Liver (tissue), 9 donors: ENCODE results near the gene DOCK2. TPM values are rescaled to one million over a fixed set of nuclear protein-coding genes. Genes with fewer than 3 reads are reported as not detected.

Experiments used
- DNase-seq: peaks from one replicate; pipeline ENCODE4 v3.0.0-alpha.2; 2017; ENCODE audit warnings: low spot score
- H3K27ac ChIP-seq, 2 donors: one replicate each; pipeline ENCODE4 v1.7.0; 2013; ENCODE audit warnings: inconsistent platforms in 2 of 2, low read length in 2 of 2, control low read depth in 1 of 2, low read depth in 1 of 2, mild to moderate bottlenecking in 1 of 2
- H3K27me3 ChIP-seq, 4 donors: one replicate each; pipeline versions ENCODE4 v1.6.1 to v1.7.0; 2013; ENCODE audit warnings: low read length in 3 of 4, inconsistent platforms in 1 of 4, mild to moderate bottlenecking in 1 of 4, moderate library complexity in 1 of 4; ENCODE audit not compliant: control insufficient read depth in 4 of 4, insufficient read depth in 4 of 4
- H3K36me3 ChIP-seq, 4 donors: one replicate each; pipeline versions ENCODE4 v1.6.1 to v1.7.0; 2013; ENCODE audit warnings: low read length in 3 of 4, mild to moderate bottlenecking in 3 of 4, low read depth in 1 of 4, moderate library complexity in 1 of 4; ENCODE audit not compliant: control insufficient read depth in 4 of 4, insufficient read depth in 3 of 4
- H3K4me1 ChIP-seq, 4 donors: one replicate each; pipeline versions ENCODE4 v1.6.1 to v1.7.0; 2013; ENCODE audit warnings: low read length in 3 of 4, mild to moderate bottlenecking in 3 of 4, moderate library complexity in 1 of 4; ENCODE audit not compliant: control insufficient read depth in 4 of 4, insufficient read depth in 4 of 4
- H3K4me3 ChIP-seq, 3 donors: one replicate each; pipeline versions ENCODE4 v1.6.1 to v1.7.0; 2013; ENCODE audit warnings: low read length in 3 of 3, control low read depth in 1 of 3, low read depth in 1 of 3, mild to moderate bottlenecking in 1 of 3
- H3K9ac ChIP-seq, 2 donors: one replicate each; pipeline ENCODE4 v1.7.0; 2013; ENCODE audit warnings: low read length in 2 of 2, mild to moderate bottlenecking in 2 of 2, moderate library complexity in 2 of 2, control low read depth in 1 of 2, low read depth in 1 of 2
- H3K9me3 ChIP-seq, 4 donors: one replicate each; pipeline versions ENCODE4 v1.6.1 to v1.7.0; 2013; ENCODE audit warnings: low read length in 3 of 4; ENCODE audit not compliant: control insufficient read depth in 4 of 4
- FOXA2 ChIP-seq: IDR thresholded peaks from 2 replicates; pipeline ENCODE4 v1.6.1; 2016; ENCODE audit warnings: antibody characterized with exemption
- GABPA ChIP-seq, 2 donors: IDR thresholded peaks in 1 of 2; conservative IDR thresholded peaks in 1 of 2; 2 replicates each; pipeline ENCODE4 v1.6.1; 2016; ENCODE audit warnings: antibody characterized with exemption in 2 of 2, mild to moderate bottlenecking in 1 of 2, moderate library complexity in 1 of 2
- HNF4G ChIP-seq: IDR thresholded peaks from 2 replicates; pipeline ENCODE4 v1.6.1; 2016; ENCODE audit warnings: antibody characterized with exemption
- RAD21 ChIP-seq, 2 donors: IDR thresholded peaks; 2 replicates each; pipeline ENCODE4 v1.6.1; 2016; ENCODE audit warnings: antibody characterized with exemption in 2 of 2, mild to moderate bottlenecking in 2 of 2
- RXRA ChIP-seq, 2 donors: IDR thresholded peaks; 2 replicates each; pipeline ENCODE4 v1.6.1; 2017 to 2018; ENCODE audit warnings: antibody characterized with exemption in 2 of 2, mild to moderate bottlenecking in 1 of 2
- SP1 ChIP-seq: IDR thresholded peaks from 2 replicates; pipeline ENCODE4 v1.6.1; 2018; ENCODE audit warnings: antibody characterized with exemption, mild to moderate bottlenecking
- TAF1 ChIP-seq: conservative IDR thresholded peaks from 2 replicates; pipeline ENCODE4 v1.6.1; 2016; ENCODE audit warnings: antibody characterized with exemption, mild to moderate bottlenecking
- WGBS: extraction: QIAGEN DNeasy Blood & Tissue Kit; methylation state at CpG from one replicate; pipeline ENCODE4 v1.1.7; 2013; 5-methylcytosine and 5-hydroxymethylcytosine counted together
- polyA plus RNA-seq, 2 donors: library from polyadenylated mRNA; stranded (reverse) in 1 of 2; unstranded in 1 of 2; fragments of 200-250 nt in 1 of 2; fragments of >200 nt in 1 of 2; fragmentation: Nextera tagmentation in 1 of 2; extraction: Ambion mirVana in 1 of 2; gene quantifications; one replicate each; pipeline versions ENCODE4 v1.2.1 to v1.2.3, GENCODE V29; 2013 to 2015
- total RNA-seq, 2 donors: library from RNA; depleted of rRNA; stranded (reverse); fragments of >200 nt; gene quantifications; one replicate each; pipeline ENCODE4 v1.2.3, GENCODE V29; 2014
- TF ChIP-seq, protein P1 (sequence below): fragments of 150-350 bp; IDR thresholded peaks from 2 replicates; pipeline ENCODE4 v1.5.1; 2017; ENCODE audit warnings: improper control_type of control experiment, low read depth, low read length; ENCODE audit not compliant: missing input control
- TF ChIP-seq, protein P2 (sequence below): IDR thresholded peaks from 2 replicates; pipeline ENCODE4 v1.6.1; 2016; ENCODE audit warnings: antibody characterized with exemption, mild to moderate bottlenecking
- TF ChIP-seq, protein P3 (sequence below): IDR thresholded peaks from 2 replicates; pipeline ENCODE4 v1.6.1; 2016; ENCODE audit warnings: antibody characterized with exemption
- TF ChIP-seq, protein P4 (sequence below): IDR thresholded peaks from 2 replicates; pipeline ENCODE4 v1.6.1; 2016; ENCODE audit warnings: antibody characterized with exemption
- TF ChIP-seq, protein P5 (sequence below): IDR thresholded peaks from 2 replicates; pipeline ENCODE4 v1.6.1; 2016; ENCODE audit warnings: antibody characterized with exemption
- donor health status: healthy.
- donor health status: healthy.
- donor health status: healthy.
- donor health status: healthy.
- donor health status: healthy.

The DOCK2 gene
- total and polyA plus RNA-seq, 4 donors: 2.3 to 26.6 (median 8.2) TPM

DNA sequence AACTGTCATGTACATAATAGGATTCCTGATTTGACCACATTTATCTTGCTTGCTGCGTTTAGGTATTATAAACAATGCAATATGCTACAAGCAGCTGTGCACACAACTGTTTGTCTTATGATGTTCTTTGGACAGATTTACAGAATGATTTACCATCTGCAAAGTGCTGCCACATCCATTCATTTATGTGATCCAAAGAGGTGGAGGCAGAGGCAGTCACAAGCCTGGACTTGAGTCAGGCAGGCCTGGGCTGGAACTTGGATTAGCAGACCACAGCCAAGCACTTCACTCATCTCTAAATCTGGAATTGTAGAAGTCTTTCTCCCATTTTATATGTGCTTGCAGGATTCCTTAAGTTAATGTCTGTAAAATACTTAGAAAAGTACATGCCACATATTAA, 194.3 kb downstream of the DOCK2 start (continued):
- TF ChIP-seq, protein P1, sequence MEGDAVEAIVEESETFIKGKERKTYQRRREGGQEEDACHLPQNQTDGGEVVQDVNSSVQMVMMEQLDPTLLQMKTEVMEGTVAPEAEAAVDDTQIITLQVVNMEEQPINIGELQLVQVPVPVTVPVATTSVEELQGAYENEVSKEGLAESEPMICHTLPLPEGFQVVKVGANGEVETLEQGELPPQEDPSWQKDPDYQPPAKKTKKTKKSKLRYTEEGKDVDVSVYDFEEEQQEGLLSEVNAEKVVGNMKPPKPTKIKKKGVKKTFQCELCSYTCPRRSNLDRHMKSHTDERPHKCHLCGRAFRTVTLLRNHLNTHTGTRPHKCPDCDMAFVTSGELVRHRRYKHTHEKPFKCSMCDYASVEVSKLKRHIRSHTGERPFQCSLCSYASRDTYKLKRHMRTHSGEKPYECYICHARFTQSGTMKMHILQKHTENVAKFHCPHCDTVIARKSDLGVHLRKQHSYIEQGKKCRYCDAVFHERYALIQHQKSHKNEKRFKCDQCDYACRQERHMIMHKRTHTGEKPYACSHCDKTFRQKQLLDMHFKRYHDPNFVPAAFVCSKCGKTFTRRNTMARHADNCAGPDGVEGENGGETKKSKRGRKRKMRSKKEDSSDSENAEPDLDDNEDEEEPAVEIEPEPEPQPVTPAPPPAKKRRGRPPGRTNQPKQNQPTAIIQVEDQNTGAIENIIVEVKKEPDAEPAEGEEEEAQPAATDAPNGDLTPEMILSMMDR: no peak

DNA sequence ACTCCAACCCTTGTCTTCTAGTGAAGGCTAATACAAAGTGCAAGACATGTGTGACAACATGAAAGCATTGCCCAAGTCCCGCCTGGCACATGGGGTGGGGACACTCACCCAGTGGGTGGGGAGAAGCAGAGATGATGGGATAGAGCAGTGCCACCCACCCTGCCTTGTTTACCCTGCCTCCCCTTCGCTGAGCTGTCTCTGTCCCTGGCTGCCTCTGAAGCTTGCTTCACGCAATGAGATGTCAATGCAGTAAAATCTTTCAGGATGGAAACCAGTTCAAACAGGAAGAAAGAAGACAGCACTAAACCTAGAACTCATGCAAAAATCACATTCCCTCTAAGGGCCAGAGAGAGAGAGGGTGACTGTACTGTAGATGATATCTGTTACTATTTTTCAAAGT, 195.2 kb downstream of the DOCK2 start:
- H3K36me3 ChIP-seq: no peaks in the 10 kb centered on the region
- H3K4me1 ChIP-seq: no peaks in the 10 kb centered on the region
- TF ChIP-seq TAF1: no peak
- no peak for TF ChIP-seq GABPA (IDR thresholded peaks at IDR 0.05 in 1 of 2, conservative IDR thresholded peaks at IDR 0.05 in 1 of 2)
- no peak for TF ChIP-seq RXRA (IDR thresholded peaks at IDR 0.05)
- TF ChIP-seq FOXA2: no peak
- no peak for TF ChIP-seq RAD21 (IDR thresholded peaks at IDR 0.05)
- TF ChIP-seq SP1: no peak
- TF ChIP-seq, protein P2, sequence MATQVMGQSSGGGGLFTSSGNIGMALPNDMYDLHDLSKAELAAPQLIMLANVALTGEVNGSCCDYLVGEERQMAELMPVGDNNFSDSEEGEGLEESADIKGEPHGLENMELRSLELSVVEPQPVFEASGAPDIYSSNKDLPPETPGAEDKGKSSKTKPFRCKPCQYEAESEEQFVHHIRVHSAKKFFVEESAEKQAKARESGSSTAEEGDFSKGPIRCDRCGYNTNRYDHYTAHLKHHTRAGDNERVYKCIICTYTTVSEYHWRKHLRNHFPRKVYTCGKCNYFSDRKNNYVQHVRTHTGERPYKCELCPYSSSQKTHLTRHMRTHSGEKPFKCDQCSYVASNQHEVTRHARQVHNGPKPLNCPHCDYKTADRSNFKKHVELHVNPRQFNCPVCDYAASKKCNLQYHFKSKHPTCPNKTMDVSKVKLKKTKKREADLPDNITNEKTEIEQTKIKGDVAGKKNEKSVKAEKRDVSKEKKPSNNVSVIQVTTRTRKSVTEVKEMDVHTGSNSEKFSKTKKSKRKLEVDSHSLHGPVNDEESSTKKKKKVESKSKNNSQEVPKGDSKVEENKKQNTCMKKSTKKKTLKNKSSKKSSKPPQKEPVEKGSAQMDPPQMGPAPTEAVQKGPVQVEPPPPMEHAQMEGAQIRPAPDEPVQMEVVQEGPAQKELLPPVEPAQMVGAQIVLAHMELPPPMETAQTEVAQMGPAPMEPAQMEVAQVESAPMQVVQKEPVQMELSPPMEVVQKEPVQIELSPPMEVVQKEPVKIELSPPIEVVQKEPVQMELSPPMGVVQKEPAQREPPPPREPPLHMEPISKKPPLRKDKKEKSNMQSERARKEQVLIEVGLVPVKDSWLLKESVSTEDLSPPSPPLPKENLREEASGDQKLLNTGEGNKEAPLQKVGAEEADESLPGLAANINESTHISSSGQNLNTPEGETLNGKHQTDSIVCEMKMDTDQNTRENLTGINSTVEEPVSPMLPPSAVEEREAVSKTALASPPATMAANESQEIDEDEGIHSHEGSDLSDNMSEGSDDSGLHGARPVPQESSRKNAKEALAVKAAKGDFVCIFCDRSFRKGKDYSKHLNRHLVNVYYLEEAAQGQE: no peak
- TF ChIP-seq, protein P3, sequence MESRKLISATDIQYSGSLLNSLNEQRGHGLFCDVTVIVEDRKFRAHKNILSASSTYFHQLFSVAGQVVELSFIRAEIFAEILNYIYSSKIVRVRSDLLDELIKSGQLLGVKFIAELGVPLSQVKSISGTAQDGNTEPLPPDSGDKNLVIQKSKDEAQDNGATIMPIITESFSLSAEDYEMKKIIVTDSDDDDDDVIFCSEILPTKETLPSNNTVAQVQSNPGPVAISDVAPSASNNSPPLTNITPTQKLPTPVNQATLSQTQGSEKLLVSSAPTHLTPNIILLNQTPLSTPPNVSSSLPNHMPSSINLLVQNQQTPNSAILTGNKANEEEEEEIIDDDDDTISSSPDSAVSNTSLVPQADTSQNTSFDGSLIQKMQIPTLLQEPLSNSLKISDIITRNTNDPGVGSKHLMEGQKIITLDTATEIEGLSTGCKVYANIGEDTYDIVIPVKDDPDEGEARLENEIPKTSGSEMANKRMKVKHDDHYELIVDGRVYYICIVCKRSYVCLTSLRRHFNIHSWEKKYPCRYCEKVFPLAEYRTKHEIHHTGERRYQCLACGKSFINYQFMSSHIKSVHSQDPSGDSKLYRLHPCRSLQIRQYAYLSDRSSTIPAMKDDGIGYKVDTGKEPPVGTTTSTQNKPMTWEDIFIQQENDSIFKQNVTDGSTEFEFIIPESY: no peak
- TF ChIP-seq, protein P4, sequence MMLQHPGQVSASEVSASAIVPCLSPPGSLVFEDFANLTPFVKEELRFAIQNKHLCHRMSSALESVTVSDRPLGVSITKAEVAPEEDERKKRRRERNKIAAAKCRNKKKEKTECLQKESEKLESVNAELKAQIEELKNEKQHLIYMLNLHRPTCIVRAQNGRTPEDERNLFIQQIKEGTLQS: no peak
- TF ChIP-seq, protein P5, sequence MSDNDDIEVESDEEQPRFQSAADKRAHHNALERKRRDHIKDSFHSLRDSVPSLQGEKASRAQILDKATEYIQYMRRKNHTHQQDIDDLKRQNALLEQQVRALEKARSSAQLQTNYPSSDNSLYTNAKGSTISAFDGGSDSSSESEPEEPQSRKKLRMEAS: no peak
- TF ChIP-seq, protein P1: no peak
- no peak for TF ChIP-seq HNF4G
- H3K9ac ChIP-seq: no peak overlapping the region
- peaks cover 0 to 2% (median 0%) of the 10 kb centered on the region in 4 donors for H3K27me3 ChIP-seq
- no peak for DNase-seq
- H3K27ac ChIP-seq: no peak overlapping the region
- WGBS: 90% methylated on average over 3 of the region's 3 CpGs
- no peaks in the 10 kb centered on the region for H3K9me3 ChIP-seq
- H3K4me3 ChIP-seq: no peak overlapping the region
